ENCODE measurements around the gene MTG2.

The MTG2 gene

GRCh38 chr20:62137092-62137384 is 45.8 kb upstream of the MTG2 start:
- Histone ChIP-seq H3K79me2 (ENCODE audit: low read length) (peaks cover 57% of the 10 kb centered on the region), H2AFZ (ENCODE audit: low read length) (no peak overlapping the region), H3K36me3 (replicated peaks; ENCODE audit: insufficient read depth, low read length) (peaks cover 13% of the 10 kb centered on the region), H3K27ac (ENCODE audit: low read length) (no peak overlapping the region), H3K9me3 (replicated peaks; ENCODE audit: insufficient read depth, low read length) (no peaks in the 10 kb centered on the region), H3K4me3 (ENCODE audit: low read length) (no peak overlapping the region), H4K20me1 (ENCODE audit: insufficient read depth, low read length) (peaks cover 27% of the 10 kb centered on the region), H3K4me1 (ENCODE audit: low read length) (peaks cover 10% of the 10 kb centered on the region), H3K4me2 (ENCODE audit: low read depth, low read length) (no peak overlapping the region), H3K27me3 (replicated peaks; ENCODE audit: insufficient read depth, low read length) (no peaks in the 10 kb centered on the region), H3K9ac (ENCODE audit: low read length) (no peak overlapping the region), H3K9me2 (replicated peaks; ENCODE audit: insufficient read depth, low read length) (no peaks in the 10 kb centered on the region), H3F3A (ENCODE audit: insufficient read depth, low read length) (peaks cover 35% of the 10 kb centered on the region)
- TF ChIP-seq EZH2 (optimal IDR thresholded peaks at IDR 0.05; ENCODE audit: low read depth, low read length), result no peak
- TF ChIP-seq EZH2phosphoT487 (IDR thresholded peaks at IDR 0.05; ENCODE audit: low read length), result no peak
- no peak for TF ChIP-seq CTCF (IDR thresholded peaks at IDR 0.05; ENCODE audit: low read length)
- no peak for DNase-seq

- H3F3A ChIP-seq (ENCODE audit: insufficient read depth, low read length), result peaks cover 39% of the 10 kb centered on the region
- no peak for DNase-seq
- H2AFZ ChIP-seq (ENCODE audit: low read length), result no peak overlapping the region
- H3K9ac ChIP-seq (ENCODE audit: low read length), result no peak overlapping the region
- TF ChIP-seq CTCF (IDR thresholded peaks at IDR 0.05; ENCODE audit: low read length) (no peak), EZH2 (optimal IDR thresholded peaks at IDR 0.05; ENCODE audit: low read depth, low read length) (no peak), EZH2phosphoT487 (IDR thresholded peaks at IDR 0.05; ENCODE audit: low read length) (no peak)
- H3K9me2 ChIP-seq (replicated peaks; ENCODE audit: insufficient read depth, low read length), result no peaks in the 10 kb centered on the region
- peaks cover 10% of the 10 kb centered on the region for H3K4me1 ChIP-seq (ENCODE audit: low read length)
- peaks cover 60% of the 10 kb centered on the region for H3K79me2 ChIP-seq (ENCODE audit: low read length)
- peaks cover 13% of the 10 kb centered on the region for H3K36me3 ChIP-seq (replicated peaks; ENCODE audit: insufficient read depth, low read length)
- H3K4me2 ChIP-seq (ENCODE audit: low read depth, low read length), result no peak overlapping the region
- no peak overlapping the region for H3K27ac ChIP-seq (ENCODE audit: low read length)
- H3K27me3 ChIP-seq (replicated peaks; ENCODE audit: insufficient read depth, low read length), result no peaks in the 10 kb centered on the region
- H3K9me3 ChIP-seq (replicated peaks; ENCODE audit: insufficient read depth, low read length), result no peaks in the 10 kb centered on the region
- H3K4me3 ChIP-seq (ENCODE audit: low read length), result no peak overlapping the region
- H4K20me1 ChIP-seq (ENCODE audit: insufficient read depth, low read length), result peaks cover 28% of the 10 kb centered on the region
These were observed 45.2 kb upstream of the MTG2 start for GRCh38 chr20:62137478-62138203.

- Histone ChIP-seq H3K9me2 (replicated peaks; ENCODE audit: insufficient read depth, low read length) (no peaks in the 10 kb centered on the region), H3K4me3 (ENCODE audit: low read length) (no peak overlapping the region), H4K20me1 (ENCODE audit: insufficient read depth, low read length) (peaks cover 28% of the 10 kb centered on the region), H3K27ac (ENCODE audit: low read length) (no peak overlapping the region), H3K27me3 (replicated peaks; ENCODE audit: insufficient read depth, low read length) (no peaks in the 10 kb centered on the region), H3K4me2 (ENCODE audit: low read depth, low read length) (no peak overlapping the region), H3K4me1 (ENCODE audit: low read length) (peaks cover 10% of the 10 kb centered on the region), H3K79me2 (ENCODE audit: low read length) (peaks cover 62% of the 10 kb centered on the region), H3K36me3 (replicated peaks; ENCODE audit: insufficient read depth, low read length) (peaks cover 13% of the 10 kb centered on the region), H2AFZ (ENCODE audit: low read length) (no peak overlapping the region), H3F3A (ENCODE audit: insufficient read depth, low read length) (peaks cover 39% of the 10 kb centered on the region), H3K9ac (ENCODE audit: low read length) (no peak overlapping the region), H3K9me3 (replicated peaks; ENCODE audit: insufficient read depth, low read length) (no peaks in the 10 kb centered on the region)
- TF ChIP-seq EZH2phosphoT487 (IDR thresholded peaks at IDR 0.05; ENCODE audit: low read length), result no peak
- no peak for TF ChIP-seq EZH2 (optimal IDR thresholded peaks at IDR 0.05; ENCODE audit: low read depth, low read length)
- no peak for TF ChIP-seq CTCF (IDR thresholded peaks at IDR 0.05; ENCODE audit: low read length)
- no peak for DNase-seq
These were observed 44.7 kb upstream of the MTG2 start for GRCh38 chr20:62138204-62138543.

Measured in MM.1S (cell line).